ENCODE data around the gene SLC2A5. TPM values are rescaled to one million over a fixed set of nuclear protein-coding genes. Genes with fewer than 3 reads are reported as not detected.

SLC2A5 gene
- total and polyA plus RNA-seq, 2 donors (not counting 3 experiments of a cell fraction or from before 2014, with no cell fraction given), result not detected

DNA sequence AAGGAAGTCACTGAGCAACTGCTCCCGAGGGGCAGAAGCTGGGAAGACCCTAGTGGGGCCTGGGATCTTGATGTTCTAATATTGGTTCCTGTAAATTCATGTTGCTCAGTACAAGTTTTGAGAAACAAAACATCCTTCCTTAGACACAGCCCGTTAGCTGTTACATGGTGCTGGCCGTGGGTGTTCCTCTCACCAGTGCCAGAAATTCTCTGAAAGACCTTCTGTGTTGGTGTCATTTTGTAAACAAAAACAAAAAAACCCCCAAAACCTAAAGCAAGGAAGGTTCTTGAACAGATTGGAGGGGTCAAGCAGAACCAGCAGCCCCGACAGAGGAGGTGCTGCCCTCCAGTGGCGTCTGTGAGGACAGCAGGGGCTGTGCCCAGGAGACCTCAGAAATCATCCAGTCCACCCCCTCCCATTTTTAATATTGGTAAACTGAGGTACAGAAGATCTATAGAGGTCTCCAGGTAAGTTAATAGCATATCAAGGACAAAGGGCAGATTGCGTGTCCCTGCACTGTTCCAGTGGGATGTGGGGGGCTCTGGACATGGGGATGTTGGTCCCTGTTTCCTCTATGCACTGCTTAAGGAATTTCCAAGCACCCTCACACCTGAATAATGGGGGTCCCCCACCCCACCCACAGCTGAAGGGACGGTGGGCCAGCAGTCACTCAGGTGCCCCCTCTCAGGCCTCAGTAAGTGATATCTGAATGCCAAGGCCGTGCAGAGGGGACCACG lies 81.4 kb downstream of the SLC2A5 start:
- FAIRE-seq, result peak; percentile 88
- Histone ChIP-seq H4K20me1 (replicated peaks; ENCODE audit: control insufficient read depth, extremely low read depth, insufficient read depth, low read length) (no peaks in the 10 kb centered on the region), H3K79me2 (ENCODE audit: control insufficient read depth, insufficient read depth, low read length) (no peaks in the 10 kb centered on the region), H3K4me3 (replicated peaks in 1 of 3; ENCODE audit: insufficient read depth in 1 of 3, low read depth in 1 of 3, low read length in 3 of 3) (no peak overlapping the region), H3K4me1 (ENCODE audit: control insufficient read depth, extremely low read depth, insufficient read depth, low read length) (peaks cover 16% of the 10 kb centered on the region), H3K4me2 (ENCODE audit: insufficient read depth, low read length) (no peak overlapping the region), H3K36me3 (ENCODE audit: control insufficient read depth in 2 of 2, extremely low read depth in 1 of 2, insufficient read depth in 2 of 2, low read length in 2 of 2) (no peaks in the 10 kb centered on the region), H3K9me1 (replicated peaks; ENCODE audit: control insufficient read depth, extremely low read depth, insufficient read depth, low read length) (no peaks in the 10 kb centered on the region), H3K27me3 (ENCODE audit: control insufficient read depth in 2 of 2, insufficient read depth in 2 of 2, low read length in 2 of 2) (no peaks in the 10 kb centered on the region), H3K27ac (ENCODE audit: insufficient read depth, low read depth, low read length) (peak overlapping the region; percentile 50), H3K9me3 (replicated peaks; ENCODE audit: control insufficient read depth, insufficient read depth, low read length) (no peaks in the 10 kb centered on the region), H3K9ac (replicated peaks; ENCODE audit: extremely low read depth, insufficient read depth, low read length) (no peak overlapping the region), H2AFZ (ENCODE audit: low read depth, low read length) (peak overlapping the region; percentile 84)
- intact Hi-C loops (cut with micrococcal nuclease), result loop anchor here (1.0 to 2.0 kb wide), 2 partner anchors 17 to 70 kb away; no protein-coding TSS in a partner anchor
- no TSS peak for BruUV-seq (replicated peaks)
- DNase-seq (ENCODE audit: low read depth, low spot score), result peak; percentile 64
- POLR2A ChIA-PET, result no interaction called here
- no peak for TF ChIP-seq EZH2 (IDR thresholded peaks at IDR 0.05; ENCODE audit: borderline replicate concordance, low read depth, low read length, severe bottlenecking)
- TF ChIP-seq, protein P1, sequence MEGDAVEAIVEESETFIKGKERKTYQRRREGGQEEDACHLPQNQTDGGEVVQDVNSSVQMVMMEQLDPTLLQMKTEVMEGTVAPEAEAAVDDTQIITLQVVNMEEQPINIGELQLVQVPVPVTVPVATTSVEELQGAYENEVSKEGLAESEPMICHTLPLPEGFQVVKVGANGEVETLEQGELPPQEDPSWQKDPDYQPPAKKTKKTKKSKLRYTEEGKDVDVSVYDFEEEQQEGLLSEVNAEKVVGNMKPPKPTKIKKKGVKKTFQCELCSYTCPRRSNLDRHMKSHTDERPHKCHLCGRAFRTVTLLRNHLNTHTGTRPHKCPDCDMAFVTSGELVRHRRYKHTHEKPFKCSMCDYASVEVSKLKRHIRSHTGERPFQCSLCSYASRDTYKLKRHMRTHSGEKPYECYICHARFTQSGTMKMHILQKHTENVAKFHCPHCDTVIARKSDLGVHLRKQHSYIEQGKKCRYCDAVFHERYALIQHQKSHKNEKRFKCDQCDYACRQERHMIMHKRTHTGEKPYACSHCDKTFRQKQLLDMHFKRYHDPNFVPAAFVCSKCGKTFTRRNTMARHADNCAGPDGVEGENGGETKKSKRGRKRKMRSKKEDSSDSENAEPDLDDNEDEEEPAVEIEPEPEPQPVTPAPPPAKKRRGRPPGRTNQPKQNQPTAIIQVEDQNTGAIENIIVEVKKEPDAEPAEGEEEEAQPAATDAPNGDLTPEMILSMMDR (IDR thresholded peaks at IDR 0.05; ENCODE audit: extremely low read depth in 1 of 2, insufficient read depth in 1 of 2, low read depth in 1 of 2, low read length in 2 of 2), result peak; percentile 88 to 93
- TF ChIP-seq, protein P2, sequence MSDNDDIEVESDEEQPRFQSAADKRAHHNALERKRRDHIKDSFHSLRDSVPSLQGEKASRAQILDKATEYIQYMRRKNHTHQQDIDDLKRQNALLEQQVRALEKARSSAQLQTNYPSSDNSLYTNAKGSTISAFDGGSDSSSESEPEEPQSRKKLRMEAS (IDR thresholded peaks at IDR 0.05; ENCODE audit: insufficient read depth, insufficient read length), result no peak
- CTCF ChIA-PET, result interaction anchor here (0.8 to 8.7 kb wide), 14 partner anchors 10 to 129 kb away, joined by 3 to 119 read pairs (median 9); no protein-coding TSS in a partner anchor
- dilution Hi-C loops (cut with MboI; ENCODE audit: extremely low pct_ligation_motif_present, low sequenced_read_pairs), result no loop called here

Measured in endothelial cell of umbilical vein (primary cell).